OCI-LY3 (cell line): ENCODE data around the gene HYLS1.

Experiments used
- H2AFZ ChIP-seq: fragments of 200-600, 300-600 bp; shearing (Covaris generic); 2 replicates; pipeline ENCODE4 v1.6.0; 2014; ENCODE audit warnings: antibody characterized with exemption, low read depth, low read length
- H3K27ac ChIP-seq: fragments of 200-600, 300-600 bp; sonication (generic); 2 replicates; pipeline ENCODE4 v1.5.1; 2014; ENCODE audit warnings: mild to moderate bottlenecking, low read length, moderate library complexity, mixed read lengths
- H3K27me3 ChIP-seq: fragments of 200-600, 300-600 bp; sonication (generic); 2 replicates; pipeline ENCODE4 v1.6.1; 2014; ENCODE audit warnings: low read depth, low read length, mixed read lengths
- H3K36me3 ChIP-seq: fragments of 200-600, 300-600 bp; sonication (generic); replicated peaks from 2 replicates; pipeline ENCODE3; 2014; ENCODE audit warnings: low read depth, low read length, mixed read lengths
- H3K4me1 ChIP-seq: fragments of 300-600, 200-600 bp; sonication (generic); 2 replicates; pipeline ENCODE4 v1.6.1; 2014; ENCODE audit warnings: low read length, mixed read lengths
- H3K4me2 ChIP-seq: fragments of 200-600, 300-600 bp; sonication (generic); 2 replicates; pipeline ENCODE4 v1.6.1; 2014; ENCODE audit warnings: low read length, mixed read lengths
- H3K4me3 ChIP-seq: fragments of 300-600, 200-600 bp; sonication (generic); 2 replicates; pipeline ENCODE4 v1.5.1; 2014; ENCODE audit warnings: antibody characterized with exemption, mild to moderate bottlenecking, low read length, moderate library complexity
- H3K79me2 ChIP-seq: fragments of 300-600, 200-600 bp; shearing (Covaris generic); 2 replicates; pipeline ENCODE4 v1.6.1; 2014; ENCODE audit warnings: mild to moderate bottlenecking, low read length, mixed read lengths
- H3K9ac ChIP-seq: fragments of 300-600, 200-600 bp; shearing (Covaris generic); 2 replicates; pipeline ENCODE4 v1.6.0; 2014; ENCODE audit warnings: mild to moderate bottlenecking, low read length, moderate library complexity
- H3K9me3 ChIP-seq: fragments of 200-600, 300-600 bp; shearing (Covaris generic); 2 replicates; pipeline ENCODE4 v1.6.1; 2014; ENCODE audit warnings: low read length, mixed read lengths; ENCODE audit not compliant: insufficient read depth
- H4K20me1 ChIP-seq: fragments of 200-600, 300-600 bp; sonication (generic); 2 replicates; pipeline ENCODE4 v1.6.1; 2016; ENCODE audit warnings: low read length, mixed read lengths; ENCODE audit not compliant: insufficient read depth
- CTCF ChIP-seq: fragments of 200-600, 300-600 bp; sonication (generic); IDR thresholded peaks from 2 replicates; pipeline ENCODE4 v1.5.1; 2014; ENCODE audit warnings: antibody characterized with exemption, low read length, low read depth
- EZH2phosphoT487 ChIP-seq: fragments of 200-600 bp; shearing (Covaris generic); IDR thresholded peaks from 2 replicates; pipeline ENCODE4 v1.6.1; 2018; ENCODE audit warnings: antibody characterized with exemption, mixed run types, low read depth

HYLS1 gene

GRCh38 chr11:125946712-125947418 lies 59.4 kb downstream of the HYLS1 start:
- Histone ChIP-seq H3K4me1 (no peaks in the 10 kb centered on the region), H3K27ac (no peak overlapping the region)
- TF ChIP-seq EZH2phosphoT487 (no peak), CTCF (no peak)

GRCh38 chr11:125947419-125948277 lies 60.2 kb downstream of the HYLS1 start:
- H2AFZ ChIP-seq = no peak overlapping the region
- H3K79me2 ChIP-seq = no peaks in the 10 kb centered on the region
- TF ChIP-seq CTCF = no peak
- TF ChIP-seq EZH2phosphoT487 = no peak
- no peak overlapping the region for H3K27ac ChIP-seq
- H3K36me3 ChIP-seq = no peaks in the 10 kb centered on the region
- H4K20me1 ChIP-seq = no peaks in the 10 kb centered on the region
- H3K4me3 ChIP-seq = no peak overlapping the region
- H3K9me3 ChIP-seq = no peaks in the 10 kb centered on the region
- no peak overlapping the region for H3K4me2 ChIP-seq
- no peaks in the 10 kb centered on the region for H3K27me3 ChIP-seq
- no peaks in the 10 kb centered on the region for H3K4me1 ChIP-seq
- H3K9ac ChIP-seq = no peak overlapping the region

More at GRCh38 chr11:125946712-125947418, 59.4 kb downstream of the HYLS1 start:
- H3K9me3 ChIP-seq = no peaks in the 10 kb centered on the region
- no peaks in the 10 kb centered on the region for H3K36me3 ChIP-seq
- H3K9ac ChIP-seq = no peak overlapping the region
- no peak overlapping the region for H3K4me3 ChIP-seq
- no peak overlapping the region for H3K4me2 ChIP-seq
- H3K79me2 ChIP-seq = no peaks in the 10 kb centered on the region
- no peaks in the 10 kb centered on the region for H3K27me3 ChIP-seq
- H2AFZ ChIP-seq = no peak overlapping the region
- H4K20me1 ChIP-seq = no peaks in the 10 kb centered on the region

- Histone ChIP-seq H3K4me2 (no peak overlapping the region), H3K79me2 (no peaks in the 10 kb centered on the region), H3K4me3 (no peak overlapping the region), H3K27ac (no peak overlapping the region), H4K20me1 (no peaks in the 10 kb centered on the region), H3K9ac (no peak overlapping the region), H2AFZ (no peak overlapping the region), H3K36me3 (no peaks in the 10 kb centered on the region), H3K9me3 (no peaks in the 10 kb centered on the region), H3K27me3 (no peaks in the 10 kb centered on the region), H3K4me1 (no peaks in the 10 kb centered on the region)
- no peak for TF ChIP-seq EZH2phosphoT487
- no peak for TF ChIP-seq CTCF
These were observed 61.0 kb downstream of the HYLS1 start for GRCh38 chr11:125948278-125949051.
